HG03354 (cell line): ENCODE results near the gene IRF2BP2.

ENCODE experiments used
- ATAC-seq: cut with Tn5 transposase; IDR thresholded peaks from one replicate; pipeline ENCODE4 v1.9.1; 2021; ENCODE audit warnings: mild to moderate bottlenecking; ENCODE audit not compliant: unreplicated experiment, poor library complexity, severe bottlenecking

IRF2BP2 gene

DNA sequence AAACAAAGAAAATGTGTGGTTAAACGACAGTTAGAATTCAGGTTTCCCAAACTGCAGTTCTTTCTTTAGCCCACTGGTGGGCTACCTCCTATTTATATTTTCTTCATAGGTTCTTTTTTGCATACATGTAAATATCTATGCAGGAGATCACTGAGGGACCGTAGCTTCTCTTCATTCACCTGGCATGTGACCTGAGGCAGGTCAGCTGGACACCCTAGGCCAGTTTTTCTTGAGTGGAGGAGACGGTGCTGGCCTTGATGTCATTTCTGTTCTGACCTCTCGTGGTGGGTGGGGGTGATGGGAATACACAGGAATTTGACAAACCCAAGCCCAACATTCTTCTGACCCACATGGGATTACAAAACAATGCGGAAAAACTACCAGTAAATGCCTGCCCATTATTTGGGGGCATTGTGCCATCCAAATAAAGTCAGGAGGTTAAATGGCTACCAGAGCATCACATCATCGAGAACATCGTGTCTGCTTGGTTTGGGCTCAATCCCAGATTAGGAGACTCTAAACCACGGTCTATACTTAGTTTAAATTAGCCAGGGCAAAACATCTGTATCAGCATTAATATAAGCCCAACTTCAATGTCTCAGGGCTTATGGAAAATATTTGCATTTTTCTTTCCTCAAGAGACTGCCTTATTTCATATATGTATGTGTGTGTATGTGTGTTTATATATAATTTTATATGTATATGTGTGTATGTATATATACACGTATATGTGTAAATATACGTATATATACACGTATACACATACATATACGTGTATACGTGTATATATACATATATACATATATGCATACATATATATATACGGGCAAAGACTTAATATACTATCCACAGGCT lies 7.4 kb upstream of the IRF2BP2 start:
- no peak for ATAC-seq

DNA sequence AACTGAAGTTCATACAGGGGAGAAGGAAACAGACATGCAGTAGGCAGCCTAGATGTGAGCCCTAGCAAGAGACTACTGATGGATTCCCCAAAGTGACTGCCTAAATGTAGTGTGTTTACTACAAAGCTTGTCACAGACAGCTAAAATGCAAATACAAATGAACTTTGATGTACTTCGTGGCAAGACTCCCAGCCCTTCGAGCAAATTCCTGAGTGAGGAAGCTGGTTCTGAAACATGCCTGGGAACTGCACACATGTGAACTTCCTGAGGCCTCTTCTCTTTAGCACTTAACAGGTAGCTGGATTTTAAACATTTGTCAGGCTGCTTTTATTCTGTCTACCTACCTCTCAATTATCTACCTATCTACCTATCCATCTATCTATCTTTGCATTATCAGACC lies 6.7 kb upstream of the IRF2BP2 start:
- ATAC-seq, result no peak

DNA sequence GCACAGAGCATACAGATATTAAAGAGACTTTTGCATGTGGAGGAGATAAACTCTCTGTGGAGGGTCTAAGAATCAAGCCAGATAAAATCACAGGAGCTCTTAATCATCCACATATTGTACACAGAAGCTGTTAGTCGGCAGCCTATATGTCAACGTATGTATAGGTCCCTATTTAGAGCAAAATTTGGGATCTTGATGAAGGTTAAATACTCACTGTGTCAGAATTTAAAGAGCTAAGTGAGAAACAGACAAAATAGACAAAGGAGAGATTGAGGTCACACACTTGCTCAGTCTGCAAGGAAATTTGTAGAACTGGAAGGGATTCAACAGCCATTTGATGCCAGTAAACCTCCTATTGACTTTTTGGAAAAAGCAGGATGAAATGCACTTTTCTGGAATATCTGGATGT lies 4.1 kb upstream of the IRF2BP2 start:
- no peak for ATAC-seq

DNA sequence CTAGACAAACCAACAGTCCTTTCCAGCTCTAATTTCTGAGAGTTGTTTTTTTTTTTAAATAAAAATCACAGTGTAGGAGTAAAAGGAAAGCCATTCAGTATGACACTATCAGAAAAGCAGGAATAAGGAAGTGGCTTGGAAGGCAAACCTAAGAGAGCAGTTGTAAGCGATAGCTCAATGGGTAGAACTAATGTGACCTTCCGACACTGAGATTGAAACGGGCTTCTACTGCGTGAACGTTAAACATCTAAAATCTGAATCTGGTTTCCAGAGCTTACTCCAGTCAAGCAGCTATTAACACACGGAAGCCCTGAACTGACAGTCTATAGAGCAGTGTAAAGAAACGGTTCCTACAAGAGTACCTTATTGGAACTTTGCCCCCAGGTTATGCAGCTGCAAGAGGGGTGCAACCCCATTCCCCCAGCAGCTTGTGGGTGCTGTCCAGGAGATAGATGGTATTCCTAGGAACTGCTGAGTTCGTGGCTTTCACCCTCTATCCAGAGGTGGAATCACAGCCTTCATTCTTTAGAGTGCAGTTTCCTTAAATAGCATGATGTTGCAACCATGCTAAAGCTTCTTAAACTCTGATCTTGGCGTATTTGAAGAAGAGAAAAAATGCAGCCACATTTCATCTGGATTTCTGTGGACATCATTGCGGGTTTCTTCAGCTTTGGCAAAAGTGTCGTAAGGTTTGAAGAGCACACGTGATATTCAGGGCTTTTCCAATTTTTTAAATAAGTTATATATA lies 3.3 kb upstream of the IRF2BP2 start:
- no peak for ATAC-seq

DNA sequence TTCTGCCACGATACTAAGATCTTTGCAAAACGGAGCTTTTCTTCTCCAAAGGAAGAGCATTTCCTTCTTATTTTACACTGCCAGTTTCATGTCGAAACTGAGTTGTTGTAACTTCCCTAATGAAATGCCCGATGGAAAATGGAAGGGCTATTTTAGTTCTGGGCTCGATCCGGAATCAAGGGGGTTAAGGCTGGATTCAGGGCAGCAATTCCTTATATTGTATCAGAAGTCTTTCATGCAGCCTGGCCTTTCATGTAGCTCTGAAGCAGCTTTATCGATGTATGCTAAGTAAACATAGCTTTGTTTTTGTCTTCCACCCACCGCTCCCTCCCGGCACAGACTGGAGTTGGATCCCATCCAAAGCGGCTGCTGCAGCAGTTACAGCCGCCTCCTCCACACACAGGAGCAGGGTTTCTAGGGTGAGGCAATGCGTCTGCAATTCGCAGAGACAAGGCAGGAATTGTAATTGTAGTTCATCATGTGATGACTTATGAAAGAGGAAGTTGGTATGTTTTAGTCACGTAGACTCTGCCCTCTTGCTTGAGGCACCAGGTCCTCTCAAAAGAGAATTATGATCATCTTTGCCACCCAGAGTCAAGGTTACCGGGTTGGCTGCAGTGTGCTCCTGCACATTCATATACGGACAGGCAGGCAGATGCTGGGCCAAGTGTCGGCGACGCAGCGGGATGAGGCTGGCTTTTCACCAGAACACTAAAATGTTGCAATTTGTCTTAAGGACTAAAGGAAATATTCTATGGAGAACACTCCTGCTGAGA lies 2.6 kb upstream of the IRF2BP2 start:
- peak; percentile 35 for ATAC-seq

DNA sequence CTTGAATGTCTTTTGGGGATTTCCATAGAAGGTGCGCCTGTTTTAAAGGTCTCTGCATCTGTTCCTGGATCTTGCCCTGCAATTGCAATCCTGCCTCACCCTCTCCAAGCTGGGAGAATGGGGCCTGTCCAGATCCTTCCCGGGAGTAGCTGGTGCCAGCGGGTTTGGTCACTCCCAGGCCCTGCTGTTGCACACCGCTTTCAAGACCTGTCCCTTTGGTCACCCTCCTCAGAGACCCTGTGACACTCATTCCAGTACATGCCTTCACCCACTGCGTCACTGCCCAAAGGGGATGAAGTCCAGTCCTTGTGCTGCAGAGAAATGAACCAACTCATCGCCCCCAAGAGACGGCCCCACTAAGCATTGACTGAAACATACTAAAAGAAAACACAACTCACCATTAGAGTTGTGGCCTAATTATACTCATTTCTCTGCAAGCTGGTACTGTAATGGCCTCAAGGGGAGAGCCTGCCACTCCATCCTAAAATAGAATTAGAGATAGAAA lies 1.9 kb upstream of the IRF2BP2 start:
- ATAC-seq, result no peak

DNA sequence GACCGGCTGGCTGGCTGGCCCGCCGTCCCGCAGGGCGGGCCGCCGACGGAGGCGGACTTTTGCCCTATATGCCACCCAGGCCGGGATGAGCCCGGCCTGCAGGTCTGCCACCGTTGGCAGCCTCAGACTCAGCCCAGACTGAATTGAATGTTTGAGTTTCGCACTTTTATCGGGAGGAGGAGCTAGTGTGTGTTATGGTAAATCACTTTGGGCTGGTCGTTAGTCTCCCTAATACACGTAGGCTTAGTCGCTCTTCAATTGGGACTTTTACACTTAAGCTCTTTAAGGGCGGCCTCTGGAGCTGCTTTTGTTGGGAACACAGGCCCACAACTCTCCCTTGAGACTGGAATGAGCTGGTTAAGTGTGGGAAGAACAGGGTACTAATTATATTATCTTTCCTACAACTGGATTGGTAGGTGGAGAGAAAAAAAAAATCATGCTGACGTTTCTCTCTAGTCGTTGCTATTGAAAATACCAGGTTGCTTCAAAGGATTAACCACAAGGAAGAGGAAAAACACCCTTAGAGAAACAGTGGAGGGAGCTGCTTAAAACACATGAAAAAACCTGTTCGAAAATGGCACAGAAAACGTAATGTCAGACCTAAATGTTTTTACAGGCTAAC lies 1.4 kb upstream of the IRF2BP2 start:
- peak; percentile 32 for ATAC-seq

DNA sequence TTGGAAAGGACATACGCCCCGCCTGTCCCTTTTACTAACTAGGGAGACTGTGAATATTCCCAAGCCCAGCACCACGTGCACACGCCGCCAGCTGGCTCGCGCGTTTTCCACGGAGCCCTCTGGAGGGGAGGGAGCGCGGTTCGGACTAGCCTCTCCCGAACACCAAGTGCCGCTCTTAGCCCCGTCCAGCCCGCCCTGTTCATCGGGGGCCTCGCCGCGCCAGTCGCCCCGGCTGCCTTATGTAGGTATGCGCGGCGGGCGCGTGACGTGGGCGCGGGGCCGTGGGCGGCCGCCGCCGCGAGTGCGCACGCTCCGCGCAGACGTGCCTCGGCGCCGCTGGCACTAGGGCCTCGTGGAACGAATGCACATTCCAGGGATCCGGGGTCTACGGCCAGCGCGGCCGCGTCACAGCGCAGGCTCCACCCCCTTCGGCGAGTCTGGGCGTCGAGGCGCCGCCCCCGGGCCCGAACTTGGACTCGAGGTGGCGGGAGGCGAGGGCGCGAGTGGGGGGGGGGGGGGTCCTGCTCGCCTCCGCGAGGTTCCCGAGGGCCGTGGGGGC lies 767 bp upstream of the IRF2BP2 start:
- ATAC-seq, result peak; percentile 42

DNA sequence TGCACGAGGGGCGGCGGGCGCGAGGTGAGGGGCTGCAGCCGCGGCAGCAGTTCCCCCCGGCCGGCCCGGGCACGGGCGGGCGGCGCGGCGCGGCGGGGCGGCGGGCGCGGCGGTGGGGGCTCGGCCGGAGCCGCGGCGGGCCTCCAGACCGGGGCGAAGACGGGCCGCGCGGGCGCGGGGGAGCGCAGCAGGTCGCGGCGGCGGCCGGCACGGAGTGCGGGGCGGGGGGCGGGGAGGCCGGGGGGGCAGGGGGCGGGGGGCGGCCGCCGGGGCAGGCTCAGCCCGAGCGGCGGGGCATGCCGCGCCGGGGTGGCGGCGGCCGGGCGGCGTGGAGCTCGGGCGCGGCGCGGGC lies 311 bp downstream of the IRF2BP2 start:
- no peak for ATAC-seq

DNA sequence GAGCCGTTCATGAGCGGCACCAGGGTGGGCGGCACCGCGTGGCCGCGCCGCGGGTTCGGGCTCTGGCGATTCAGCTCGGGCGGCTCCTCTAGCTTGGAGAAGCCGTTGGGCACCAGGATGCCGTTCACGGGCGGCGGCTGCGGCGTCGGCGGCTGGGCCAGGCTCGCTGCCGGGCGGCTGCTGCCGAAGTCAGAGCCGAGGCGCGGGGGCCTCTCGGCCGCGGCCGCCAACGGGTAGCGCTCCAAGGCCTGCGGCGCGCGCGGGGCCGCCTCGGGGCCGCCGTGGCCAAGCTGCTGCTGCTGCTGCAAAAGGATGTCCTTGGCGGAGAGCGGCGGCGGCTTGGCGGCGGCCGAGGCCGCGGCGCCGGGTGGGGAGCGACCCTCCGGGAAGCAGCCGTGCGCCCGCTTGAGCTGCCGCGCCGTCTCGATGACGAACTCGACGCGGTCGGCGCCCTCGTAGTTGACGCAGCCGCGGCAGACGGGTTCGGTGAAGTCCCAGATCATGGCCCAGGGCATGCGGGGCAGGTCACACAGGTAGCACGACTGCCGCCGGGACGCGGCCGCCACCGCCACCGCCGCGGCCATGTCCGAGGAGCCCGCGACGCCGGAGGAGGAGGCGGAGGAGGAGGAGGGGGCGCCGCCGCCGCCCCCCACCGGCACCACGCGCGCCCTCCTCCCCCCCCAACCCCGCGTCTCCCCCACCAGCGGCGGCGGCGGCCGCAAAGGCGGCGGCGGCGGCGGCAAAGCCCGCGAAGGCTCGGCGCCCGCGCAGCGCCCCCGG lies 877 bp downstream of the IRF2BP2 start:
- peak; percentile 10 for ATAC-seq

DNA sequence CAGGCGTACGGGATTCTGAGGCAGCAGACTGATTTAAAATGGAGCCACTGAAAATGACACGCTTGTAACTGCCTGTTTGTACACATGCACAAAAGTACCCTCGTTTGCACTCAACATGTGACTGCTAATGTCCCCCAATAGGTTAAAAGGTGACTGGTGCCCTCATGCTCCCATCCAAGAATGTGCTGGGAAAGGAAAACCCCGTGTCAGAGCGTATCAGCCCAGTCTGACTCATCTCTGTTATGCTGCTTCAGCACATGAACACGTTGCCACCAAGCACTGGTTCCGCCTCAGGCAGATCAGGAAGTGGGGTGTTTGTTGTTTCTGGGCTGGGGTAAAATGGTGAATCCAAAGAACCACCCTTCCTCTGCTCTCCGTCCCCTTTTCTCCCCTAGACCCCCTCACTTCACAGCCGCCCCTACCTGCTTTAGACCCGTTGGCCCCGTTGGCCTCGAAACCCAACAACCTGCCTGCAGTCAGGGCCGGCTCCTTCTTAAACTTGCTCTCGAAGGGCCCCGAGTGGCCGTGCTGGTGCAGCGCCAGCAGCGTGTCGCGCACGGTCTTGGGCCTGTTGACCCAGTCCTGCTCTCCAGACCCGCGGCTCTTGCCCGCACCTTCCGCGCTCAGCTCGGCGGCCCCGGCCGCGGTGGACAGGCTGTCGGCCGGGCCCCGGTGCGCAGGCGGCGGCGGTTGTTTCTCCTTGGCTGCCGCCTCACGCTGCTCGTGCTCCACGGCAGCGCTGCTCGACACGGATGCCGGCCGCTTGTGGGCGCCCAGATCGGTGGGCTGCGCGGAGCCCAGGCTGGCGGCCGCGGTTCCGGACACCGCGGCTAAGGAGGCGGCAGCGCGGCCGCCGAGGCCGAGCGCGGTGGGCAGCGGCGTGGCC lies 1.7 kb downstream of the IRF2BP2 start:
- peak; percentile 29 for ATAC-seq

DNA sequence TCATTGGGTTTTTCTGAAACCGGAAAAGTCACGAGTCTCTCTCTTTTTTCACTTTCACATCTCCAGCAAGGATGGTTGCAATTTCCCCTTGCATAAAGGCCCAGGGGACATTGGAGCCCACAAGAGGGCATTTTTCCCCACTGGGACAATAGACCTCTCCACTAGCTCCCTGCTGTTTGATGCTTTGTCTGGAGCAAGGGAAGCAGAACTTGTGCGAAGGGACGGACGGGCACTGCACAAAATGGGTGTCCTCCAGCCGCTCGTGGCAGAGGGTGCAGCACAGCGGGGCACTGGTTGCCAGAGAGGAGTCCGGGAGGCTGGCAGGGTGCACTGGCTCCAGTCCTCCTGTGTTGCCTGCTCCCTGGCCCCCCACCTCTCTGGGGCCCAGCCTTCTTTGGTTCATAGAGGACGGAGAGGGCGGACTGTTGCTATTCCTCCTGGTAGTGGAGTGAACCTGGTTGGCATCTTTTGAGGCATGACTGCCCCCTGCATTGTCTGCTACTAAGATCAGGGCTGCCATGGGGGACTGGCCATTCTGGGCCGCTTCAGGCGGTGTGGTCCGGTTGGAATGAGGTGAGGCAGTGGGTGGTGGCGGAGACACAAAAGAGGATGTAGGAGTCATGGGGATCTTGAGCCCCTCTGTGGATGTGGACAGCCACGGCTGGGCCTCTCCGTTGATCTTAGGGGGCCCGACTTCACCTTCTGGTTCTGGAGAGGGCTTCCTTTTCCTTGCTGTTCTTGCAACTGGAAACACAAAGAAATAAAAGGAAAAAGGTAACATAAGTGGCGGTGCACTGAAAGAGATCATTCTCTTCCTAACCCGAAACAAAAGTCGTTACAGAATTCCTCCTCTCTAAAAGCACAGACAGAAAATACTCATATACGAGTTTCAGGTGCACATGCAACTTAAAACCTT lies 2.6 kb downstream of the IRF2BP2 start:
- no peak for ATAC-seq

DNA sequence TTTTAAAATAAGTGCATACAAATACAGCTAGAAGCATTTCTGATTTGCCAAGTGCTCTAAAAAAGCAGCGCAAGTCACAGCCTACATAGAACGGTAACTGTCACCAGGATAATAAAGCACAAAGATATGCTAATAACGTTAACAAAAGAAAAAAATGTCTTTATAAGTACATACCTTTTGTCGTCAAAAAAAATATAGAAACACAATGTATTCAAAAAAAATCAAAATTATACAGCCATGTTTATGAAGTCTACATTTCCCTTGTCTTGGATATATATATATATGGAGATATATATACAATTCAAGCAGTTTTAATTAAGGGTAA lies 3.2 kb downstream of the IRF2BP2 start:
- no peak for ATAC-seq

DNA sequence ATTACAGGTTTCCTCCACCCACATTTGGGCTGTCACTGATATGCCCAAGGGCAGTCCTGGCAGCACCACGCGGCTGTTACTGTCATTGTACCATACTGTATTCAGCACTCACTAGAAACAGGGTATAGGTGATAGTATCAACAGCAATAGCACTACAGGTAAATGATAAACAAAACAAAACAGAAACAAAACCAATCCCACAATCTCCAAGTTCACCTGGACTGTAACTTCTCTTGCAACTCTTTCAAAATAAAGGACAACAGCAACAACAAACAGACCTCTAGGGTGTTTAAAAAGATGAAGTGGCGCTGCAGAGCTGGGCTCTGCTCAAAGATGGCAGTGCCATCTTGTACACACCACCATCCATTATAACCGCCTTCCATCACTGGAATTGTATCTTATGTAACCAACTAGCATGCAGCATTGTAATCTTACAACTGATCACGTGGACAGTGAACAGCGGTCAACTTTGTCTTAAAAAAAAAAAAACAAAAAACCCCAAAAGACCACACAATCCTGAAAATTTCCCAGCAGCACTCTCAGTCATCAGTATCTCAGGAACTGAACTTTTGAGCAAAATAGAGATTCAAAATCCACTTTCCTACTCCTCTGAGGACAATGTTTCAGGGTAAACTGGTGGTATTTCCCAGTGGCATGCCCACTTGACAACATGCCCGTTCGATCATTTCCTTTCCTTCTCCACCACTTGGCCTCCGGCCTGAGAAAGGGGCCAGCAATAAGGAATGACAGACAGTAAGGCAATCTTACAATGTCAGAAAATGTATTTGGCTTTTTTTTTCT lies 3.8 kb downstream of the IRF2BP2 start:
- no peak for ATAC-seq

DNA sequence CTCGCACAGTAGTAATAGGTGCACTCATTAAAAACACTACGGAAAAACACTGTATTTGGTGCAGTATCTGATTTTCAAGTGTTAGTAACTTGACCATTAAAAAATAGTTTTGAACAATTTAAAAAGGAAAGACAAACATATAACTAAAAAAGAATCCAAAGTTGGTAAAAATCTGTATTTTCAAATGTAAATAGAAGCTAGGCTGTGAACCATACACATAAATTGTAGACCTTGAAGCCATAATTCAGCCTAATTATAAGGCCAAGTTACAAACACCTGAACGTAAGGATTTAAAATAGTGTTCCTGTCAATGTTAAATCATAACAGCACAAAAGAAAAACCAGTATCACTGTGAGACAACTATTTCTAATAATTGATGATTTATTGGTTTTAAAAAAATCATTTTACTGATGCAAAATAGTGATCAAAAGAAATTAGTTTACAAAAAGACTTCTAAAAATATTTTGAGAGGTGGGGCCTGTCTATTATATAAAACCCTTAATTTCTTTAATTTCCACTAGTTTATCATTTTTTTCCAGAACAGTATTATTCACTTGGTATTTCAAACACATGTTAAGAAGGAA lies 4.5 kb downstream of the IRF2BP2 start:
- ATAC-seq, result no peak
